Stimulated activated CD8-positive, alpha-beta memory T cell treated with anti-CD3 and anti-CD28 coated beads, Interleukin-4, amount 100 ng/mL, for 1 hour (primary cell): ENCODE measurements around the gene APLF.
"Not testable (repeated sequence)": the region's sequence is repeated elsewhere in the genome, so short reads cannot be mapped to it uniquely, and the experiment has no call there.

Source experiments
- DNase-seq, 2 donors: peaks; one replicate each; pipeline ENCODE4 v3.0.0-alpha.2; 2020; ENCODE audit warnings: low read depth in 2 of 2, low spot score in 1 of 2

APLF gene

DNA sequence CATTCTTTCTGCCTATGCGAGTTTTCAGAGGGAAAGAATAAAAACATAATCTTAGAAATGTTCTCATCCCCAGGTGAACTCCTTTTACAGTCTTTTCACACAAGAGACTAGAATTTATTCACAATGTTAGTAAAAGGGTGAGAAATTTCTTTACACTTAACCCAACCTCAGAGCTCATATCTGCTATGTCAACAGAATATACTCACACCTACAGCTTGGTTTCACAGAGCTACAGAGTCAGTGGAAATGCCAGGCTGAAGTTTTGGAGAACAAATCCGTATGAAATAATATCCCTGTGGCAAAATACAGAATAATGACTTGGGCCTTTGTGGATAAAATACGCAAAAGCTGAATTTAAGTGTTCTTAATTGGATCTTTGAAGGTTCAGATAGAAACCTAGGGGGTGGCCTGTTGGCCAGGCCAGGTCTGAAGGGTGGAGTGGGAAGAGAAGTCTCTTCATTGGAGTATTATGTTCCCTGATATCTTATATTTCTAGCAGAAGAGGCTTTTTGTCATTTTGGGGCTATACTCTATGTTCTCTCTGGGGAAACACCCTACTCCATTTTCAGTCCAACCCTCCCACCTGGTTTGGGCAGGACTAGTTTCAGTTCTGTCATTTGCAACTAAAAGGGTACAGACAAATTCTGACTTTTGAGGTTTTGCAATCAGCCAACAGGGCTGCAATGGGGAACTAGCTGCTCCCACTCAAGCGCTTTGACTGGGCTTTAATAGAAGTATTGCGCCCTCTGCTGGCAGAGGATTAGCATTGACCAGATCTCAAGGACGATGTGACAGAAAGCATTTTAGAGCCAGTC, 26.0 kb upstream of the APLF start:
- DNase-seq, result peak; percentile 67 to 73

DNA sequence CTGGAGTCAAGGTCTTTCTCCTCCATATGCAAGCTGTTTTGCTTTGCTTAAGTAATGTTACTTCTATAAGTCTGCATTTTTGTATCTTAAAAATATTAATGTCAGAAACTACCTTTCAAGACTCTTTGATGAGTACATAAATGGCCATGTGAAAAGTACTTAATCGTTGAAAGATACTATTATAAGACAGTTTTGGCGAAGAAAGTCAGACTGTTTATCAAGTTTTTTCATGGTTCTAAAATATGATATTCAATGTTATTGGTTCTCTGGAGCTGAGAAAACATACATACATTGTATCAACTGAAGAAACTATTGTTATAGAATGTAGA, 25.4 kb upstream of the APLF start:
- DNase-seq, result no peak

DNA sequence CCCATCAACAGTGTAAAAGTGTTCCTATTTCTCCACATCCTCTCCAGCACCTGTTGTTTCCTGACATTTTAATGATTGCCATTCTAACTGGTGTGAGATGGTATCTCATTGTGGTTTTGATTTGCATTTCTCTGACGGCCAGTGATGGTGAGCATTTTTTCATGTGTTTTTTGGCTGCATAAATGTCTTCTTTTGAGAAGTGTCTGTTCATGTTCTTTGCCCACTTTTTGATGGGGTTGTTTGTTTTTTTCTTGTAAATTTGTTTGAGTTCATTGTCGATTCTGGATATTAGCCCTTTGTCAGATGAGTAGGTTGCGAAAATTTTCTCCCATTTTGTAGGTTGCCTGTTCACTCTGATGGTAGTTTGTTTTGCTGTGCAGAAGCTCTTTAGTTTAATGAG, 21.0 kb upstream of the APLF start:
- DNase-seq, result not testable (repeated sequence)

DNA sequence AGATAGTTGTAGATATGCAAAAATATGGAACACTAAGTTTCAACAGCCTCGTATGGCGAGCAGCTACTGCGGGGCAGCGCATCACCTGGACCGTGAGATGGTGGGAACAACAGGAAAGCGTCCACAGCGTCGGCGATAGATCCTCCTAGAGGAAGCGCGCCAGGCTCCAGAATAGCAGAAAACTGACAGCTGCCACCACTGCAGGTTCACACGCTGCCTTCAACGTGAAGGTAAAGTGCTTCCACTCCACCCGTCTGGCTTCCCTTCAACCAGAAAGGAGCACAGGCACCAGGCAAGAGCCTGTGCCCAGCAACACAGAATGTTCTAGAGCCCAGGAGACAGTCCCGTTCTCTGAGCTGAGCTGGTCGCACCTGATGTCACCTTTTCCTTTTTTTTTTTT, 20.3 kb upstream of the APLF start:
- no peak for DNase-seq

DNA sequence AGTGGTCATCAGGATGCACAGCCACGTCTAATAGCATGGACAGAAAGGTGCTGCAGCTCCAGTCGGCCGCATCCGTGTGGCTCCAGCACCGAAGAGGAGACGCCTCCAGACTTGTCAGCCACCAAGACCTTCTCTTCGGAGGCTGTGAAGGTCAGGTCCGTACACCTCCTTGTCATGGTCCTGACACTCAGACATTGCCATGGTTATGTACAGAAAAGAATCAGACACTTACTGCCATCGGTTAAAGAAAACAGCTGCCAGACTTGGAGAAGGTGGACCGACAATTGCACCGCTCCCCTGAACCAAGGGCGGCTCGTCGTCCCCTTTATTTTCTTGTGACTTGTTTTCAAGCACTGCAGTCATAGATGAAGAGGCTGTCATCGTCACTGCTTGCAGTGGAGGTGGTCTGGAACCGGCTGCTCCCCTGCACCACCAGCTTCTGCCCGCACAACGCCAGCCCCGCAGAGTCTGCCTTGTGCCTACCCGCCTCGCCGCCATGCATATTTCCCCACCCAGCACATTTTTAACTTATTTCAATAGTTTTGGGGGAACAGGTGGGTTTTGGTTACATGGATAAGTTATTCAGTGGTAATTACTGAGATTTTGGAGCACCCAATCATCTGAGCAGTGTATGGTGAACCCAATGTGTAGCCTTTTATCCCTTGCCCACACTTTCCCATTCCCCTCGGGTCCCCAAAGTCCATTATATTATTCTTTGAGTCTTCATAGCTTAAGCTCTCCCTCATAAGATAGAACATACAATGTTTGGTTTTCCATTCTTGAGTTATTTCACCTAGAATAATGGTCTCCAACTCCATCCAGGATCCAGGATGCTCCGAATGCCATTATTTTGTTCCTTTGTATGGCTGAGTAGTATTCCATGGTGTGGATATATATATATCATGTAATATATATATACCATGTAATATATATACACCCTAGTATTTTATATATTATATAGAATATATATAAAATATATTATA, 18.4 kb upstream of the APLF start:
- DNase-seq, result no peak

DNA sequence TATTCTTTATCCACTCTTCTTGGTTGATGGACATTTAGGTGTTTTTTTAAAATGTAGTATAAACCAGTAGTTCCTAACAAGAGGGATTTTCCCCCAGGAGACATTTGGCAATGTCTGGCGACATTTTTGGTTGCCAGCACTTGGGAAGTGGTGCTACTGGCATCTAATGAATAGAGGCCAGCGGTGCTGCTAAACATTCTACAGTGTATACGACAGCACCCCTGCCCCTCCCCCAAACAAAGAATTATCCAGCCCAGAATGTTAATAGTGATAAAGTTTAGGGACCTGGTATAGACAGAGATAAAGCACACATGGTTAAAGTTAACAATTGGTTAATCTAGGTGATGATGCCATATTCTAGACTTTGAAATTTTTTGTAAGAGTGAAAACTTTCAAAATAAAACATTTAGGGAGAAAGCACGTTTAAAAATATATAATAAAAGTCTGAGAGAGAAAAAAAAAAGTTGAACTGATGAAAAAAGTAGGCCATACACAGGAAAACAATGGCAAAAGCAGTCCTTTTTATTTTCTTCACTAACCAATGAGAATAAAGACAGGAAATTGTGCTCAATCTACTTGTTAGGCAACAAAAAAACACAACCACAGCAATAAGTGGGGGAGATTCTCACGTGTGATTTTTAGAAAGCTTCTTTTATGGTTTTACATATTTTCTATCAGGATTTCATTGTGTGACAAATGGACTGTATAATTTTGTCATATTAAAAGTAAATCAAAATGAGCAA, 15.1 kb upstream of the APLF start:
- no peak for DNase-seq

DNA sequence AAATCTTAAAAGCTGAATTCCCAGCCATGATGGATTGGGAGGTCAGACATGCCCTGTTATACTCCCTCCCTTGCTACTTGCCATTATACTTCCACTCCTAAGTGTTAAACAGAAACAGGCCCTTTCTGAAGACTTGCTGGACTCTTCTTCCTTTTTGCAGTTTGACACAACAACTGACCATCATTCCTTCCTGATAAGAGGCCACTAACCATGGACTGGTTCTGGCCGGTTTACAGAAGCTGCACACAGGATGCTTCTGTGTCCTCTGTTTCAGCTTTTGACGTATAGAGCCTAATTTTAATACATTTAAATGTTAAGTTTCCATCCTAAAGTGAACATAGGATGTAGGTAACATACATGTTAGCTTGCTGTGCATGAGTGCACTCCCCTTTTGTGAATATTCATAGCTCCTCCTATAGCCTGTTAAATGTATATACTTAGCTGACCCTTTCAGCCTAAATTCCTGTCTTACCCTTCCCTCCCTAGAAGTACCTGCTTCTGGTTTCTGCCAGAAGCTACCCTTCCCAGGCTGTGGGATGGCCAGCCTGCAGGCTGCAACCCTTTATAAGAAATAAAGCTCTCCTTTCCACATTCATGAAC, 13.5 kb upstream of the APLF start:
- no peak for DNase-seq

DNA sequence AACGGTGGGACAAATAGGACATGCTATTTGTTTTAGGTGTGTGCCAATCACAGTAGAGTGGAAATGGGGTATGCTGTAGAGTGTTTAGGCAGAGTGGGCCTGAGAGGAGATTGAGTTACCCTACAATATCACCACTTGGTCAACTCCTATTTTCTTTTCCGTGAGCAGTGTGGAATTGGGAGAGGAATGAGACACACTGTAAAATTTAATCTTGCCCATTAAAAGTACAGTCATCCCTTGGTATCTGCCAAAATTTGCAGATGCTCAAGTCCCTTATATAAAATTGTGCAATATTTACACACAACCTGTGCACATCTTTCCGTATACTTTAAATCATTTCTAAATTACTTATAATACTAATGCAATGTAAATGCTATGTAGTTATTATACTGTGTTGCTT, 12.7 kb upstream of the APLF start:
- no peak for DNase-seq

DNA sequence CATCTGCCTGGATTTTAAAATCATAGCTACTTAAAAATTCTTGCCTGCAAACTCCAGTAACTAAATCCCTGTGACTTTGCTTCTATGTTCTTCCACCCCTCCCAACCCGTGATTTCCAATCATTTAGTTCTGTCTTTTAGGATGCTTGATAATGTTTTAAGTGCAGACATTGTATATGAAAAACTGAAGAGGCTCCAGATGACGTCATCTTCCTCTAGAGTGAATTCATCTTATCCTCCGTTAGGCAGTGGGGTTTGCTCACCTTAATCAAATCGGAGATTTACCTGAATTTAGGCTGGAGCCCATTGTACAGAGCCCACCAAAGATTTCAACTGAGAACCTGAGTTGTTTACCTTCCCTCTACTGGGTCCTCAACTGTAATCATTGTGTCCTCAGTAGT, 11.2 kb upstream of the APLF start:
- no peak for DNase-seq

DNA sequence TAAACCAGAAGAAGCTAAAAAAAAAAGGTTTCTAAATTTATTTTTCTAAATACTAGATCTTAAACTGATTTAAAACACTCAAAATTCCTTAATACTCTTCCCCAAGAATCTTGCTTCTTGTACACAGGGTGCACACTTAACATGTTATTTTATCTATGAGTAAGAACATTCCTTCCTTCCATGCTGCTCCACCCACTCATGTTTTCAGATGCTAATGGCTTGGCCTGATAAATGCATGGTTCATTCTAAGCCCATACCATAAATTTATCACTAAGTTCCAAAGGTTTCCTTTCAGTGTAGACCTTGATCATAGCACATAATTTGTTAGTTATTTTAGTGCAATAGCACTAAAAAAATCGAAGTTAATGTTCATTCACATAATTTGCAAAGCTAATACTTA, 8.4 kb upstream of the APLF start:
- no peak for DNase-seq

DNA sequence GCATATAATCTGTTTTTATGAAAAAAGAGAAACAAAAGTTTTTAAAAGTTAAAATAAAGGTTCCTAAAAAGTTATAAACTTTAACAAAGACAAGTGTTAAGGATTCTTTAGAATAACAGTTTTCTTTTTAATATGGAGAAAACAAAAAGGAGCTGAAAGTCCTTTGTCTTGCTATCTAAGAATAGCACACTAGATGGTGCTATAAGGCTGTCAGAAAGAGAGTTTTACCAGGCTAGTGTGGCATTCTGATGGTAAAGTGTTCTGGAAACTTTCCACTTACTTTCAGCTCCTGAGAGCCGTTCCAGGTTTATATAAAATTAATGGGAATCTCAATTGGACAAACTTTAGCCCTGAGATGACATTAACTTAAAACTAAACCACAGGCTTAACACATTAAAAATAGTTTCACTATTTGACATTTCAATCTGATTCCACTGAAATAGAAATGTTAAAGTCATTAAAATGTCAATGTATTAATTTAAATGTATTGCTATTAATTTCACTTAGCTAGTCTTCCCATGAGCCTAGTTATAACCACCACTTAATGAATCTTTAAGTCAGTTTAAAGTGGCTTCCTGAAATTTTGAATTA, 4.0 kb upstream of the APLF start:
- DNase-seq, result no peak

DNA sequence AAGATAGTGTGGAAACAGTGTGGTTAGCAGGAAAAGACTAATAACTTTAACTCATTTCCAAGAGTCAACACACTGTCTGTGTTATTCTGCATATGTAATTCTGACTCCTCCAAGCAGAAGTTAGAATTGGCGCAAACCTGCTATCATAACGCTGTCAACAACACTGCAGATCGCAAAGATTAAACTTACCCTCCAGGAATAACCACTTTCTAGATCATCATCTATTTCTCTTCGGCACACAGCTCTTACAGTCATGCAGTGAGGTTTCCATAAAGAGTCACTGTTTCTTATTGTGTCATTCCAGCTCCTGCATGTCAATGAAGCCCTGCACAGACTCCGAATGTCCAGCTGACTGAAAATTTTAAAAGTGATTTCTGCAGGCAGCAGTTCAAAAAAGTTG, 2.7 kb upstream of the APLF start:
- DNase-seq, result no peak

DNA sequence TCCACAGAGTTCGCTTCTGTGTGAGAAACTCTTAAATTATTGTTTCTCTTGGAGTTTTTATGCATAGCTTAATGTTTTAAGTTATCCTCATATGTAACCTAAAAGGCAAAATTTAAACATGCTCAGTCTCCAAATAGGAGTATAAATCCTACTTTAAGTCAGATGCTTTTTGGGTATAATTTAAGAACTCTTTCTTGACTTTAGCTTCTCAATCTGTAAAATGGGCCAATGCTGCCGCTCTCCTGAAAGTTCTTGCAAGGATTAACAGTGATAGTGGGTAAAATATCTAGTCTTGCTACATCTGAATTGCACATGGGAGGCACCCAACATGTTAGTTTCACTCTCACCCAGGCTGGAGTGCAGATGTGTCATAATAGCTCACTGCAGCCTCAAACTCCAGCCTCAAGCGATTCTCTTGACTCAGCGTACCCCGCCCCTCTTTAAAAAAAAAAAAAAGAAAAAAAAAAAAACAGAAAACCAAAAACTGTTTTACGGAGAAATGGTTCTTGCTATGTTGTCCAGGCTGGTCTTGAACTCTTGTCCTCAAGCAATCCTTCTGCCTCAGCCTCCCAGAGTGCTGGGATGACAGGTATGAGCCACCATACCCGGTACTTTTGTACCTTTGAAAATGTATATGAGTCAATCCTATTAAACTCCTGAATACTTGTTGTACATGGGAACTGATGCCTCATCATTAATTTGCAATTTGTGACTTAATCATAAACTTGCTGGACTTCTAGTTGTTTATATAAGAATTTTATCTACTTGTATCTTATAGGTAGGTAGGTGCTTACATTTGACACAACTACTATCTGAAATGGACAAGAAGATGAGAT, 2.1 kb upstream of the APLF start:
- DNase-seq, result no peak

DNA sequence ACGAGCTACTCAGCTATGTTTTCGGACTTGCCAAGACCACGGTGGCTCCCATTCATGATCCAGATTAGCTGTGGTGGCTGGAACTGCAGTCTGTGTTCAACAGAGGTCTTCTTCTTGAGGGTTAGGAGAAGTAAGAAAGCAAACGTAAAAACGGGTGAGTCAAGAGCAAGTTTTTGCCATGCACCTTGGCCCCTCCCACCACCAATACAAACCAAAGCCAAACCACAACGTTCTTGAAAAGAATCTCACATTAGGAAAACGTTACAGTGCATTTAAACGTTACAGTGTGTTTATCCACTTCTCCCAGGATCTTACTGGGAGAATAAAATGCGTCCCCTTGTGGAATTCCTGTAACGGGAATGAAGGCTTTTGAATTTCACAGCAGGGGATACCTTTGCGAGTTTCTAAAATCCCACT, 1.0 kb upstream of the APLF start:
- peak in 1 of 2 donors; percentile 37 for DNase-seq

DNA sequence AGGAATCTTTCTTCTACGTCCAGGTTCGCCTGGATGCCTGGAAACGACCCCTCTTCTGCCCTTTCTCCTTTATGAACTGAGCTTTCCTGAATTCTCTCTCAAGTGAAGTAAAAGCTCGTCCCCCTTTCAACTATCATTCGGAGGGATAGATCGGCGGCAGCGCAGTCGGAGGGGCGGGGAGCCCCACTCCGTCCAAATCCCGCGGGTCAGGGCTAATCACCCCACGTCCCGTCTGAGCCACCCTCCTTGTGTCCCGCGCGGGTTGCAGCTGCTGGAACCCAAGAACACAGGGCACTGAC, 658 bp upstream of the APLF start:
- DNase-seq, result no peak

DNA sequence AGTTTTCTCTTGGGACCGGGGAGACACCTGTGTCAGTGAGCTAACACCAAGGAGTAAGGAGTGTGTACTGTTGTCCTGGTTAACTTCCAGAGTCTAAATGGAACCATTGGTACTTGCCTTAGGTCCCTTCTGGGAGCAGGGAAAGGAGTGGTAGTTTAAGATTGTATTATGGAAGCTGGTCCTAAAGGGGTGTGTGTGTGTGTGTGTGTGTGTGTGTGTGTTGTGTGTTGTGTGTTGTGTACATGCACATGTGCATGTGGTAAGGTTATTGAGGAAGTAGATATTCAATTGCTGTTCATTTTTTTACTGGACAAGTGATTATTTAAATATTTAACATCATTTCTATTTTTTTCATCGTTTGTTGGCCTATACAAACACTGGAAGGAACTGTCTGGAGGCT, 1.4 kb downstream of the APLF start:
- DNase-seq, result no peak

DNA sequence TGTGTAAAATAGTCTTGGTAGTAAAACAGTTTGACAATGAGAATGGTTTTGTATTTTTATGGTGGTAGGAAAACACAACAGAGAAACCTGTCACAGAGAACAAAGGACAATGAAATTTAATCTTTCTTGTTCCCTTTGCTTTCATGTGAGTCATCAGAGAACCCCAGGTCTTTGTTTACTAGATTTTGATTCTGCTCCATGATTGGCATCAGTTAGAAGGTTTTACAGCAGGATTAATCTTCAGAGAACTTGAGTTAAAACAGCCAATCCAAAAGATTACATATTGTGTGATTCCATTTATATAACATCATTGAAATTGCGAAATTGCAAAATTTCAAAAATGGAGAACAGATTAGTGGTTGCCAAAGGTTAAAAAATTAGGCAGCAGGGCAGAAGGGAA, 2.5 kb downstream of the APLF start:
- DNase-seq, result no peak

DNA sequence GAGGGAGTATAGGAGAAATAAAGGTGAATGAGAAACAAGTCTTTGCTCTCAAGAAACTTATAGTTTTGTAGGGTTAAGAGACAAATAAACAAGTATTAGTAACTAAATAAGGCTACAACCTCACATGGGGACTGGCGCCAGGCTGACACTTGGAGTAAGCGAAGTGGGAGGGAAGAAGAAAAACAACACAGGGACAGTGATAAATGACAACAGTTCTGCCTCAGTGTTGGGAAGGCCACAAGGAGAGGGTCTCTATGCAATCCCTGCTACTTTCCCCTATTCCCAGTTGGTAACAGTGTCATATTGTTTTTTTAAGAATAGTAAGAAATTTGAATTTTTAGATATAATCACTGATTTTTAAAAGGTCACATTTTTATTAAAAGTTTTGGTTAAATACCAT, 4.0 kb downstream of the APLF start:
- no peak for DNase-seq

DNA sequence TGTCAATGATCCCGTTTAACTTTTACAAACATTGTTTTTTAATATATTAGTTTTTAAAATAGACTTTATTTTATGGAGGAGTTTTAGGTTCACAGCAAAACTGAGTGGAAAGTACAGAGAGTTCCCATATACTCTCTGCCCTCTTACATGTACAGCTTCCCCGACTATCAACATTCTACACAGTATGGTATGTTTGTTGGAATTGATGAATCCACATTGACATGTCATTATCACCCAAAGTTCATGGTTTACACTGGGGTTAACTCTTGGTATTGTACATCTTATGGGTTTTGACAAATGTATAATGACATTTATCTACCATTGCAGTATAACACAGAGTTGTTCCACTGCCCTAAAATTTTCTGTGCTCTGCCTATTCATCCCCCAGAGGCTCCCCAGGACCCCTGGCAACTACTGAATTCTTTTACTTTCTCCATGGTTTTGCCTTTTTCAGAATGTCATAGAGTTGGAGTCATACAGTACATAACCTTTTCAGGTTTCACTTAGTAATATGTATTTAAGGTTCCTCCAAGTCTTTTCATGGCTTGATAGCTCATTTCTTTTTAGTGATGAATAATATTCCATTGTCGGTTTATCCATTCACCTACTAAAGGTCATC, 5.5 kb downstream of the APLF start:
- no peak for DNase-seq

DNA sequence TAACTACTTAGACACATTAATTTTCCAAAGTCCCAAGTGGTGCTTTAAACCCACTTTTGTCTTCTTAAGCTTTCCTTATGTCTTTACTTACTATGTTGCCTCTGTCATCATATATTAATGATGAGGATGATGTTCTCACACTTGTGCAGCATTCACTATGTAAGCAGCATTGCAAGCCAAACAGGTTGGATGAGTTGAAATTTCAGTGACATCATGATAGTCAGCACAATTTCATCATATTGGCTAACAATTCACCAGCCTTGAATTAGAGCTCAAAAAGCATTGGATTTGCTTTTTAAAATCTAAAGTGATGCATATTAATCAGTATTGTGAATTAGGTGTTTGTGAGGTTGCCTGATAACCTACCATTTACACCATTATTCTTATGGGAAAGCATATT, 7.7 kb downstream of the APLF start:
- no peak for DNase-seq
